K562 (cell line): Measurements from ENCODE around the gene FADD. TPM values are rescaled to one million over a fixed set of nuclear protein-coding genes. Genes with fewer than 3 reads are reported as not detected.

Experiments
- ATAC-seq: fragments of 200-7000 bp; cut with Tn5 transposase; 3 replicates; pipeline ENCODE4 v1.9.1; 2020; ENCODE audit warnings: moderate library complexity
- BruUV-seq: library from RNA; stranded (reverse); fragments of 400-500 nt; replicated peaks from 2 replicates; lab custom pipeline; 2021; lab: Mats Ljungman, UMichigan
- CTCF ChIA-PET: fragments of 300-600 bp; formaldehyde crosslinking; extraction: SDS; loops from one replicate; lab custom pipeline; 2021; ENCODE audit warnings: low intra/inter-chr PET ratio; lab: Yijun Ruan, JAX
- POLR2A ChIA-PET: fragments of 300-600, 350-650 bp; sonication (Branson Sonifier 250); formaldehyde crosslinking; extraction: SDS; loops from one replicate; lab custom pipeline; 2021; ENCODE audit warnings: antibody characterized with exemption, inconsistent platforms; lab: Yijun Ruan, JAX
- DNase-seq, 4 experiments: peaks; one replicate each; pipeline versions ENCODE4 v3.0.0 to v3.0.0-alpha.2; 2011 to 2018; ENCODE audit warnings: low spot score in 3 of 4, mixed read lengths in 3 of 4; ENCODE audit errors: extremely low read depth in 1 of 4
- FAIRE-seq: peaks from 2 replicates; lab custom pipeline; 2011; peaks lifted over from hg19 to GRCh38; lab: Jason Lieb, UNC
- H2AFZ ChIP-seq: 2 replicates; pipeline ENCODE4 v1.6.0; 2011; ENCODE audit warnings: low read depth, low read length, control low read depth, inconsistent platforms
- H3K27ac ChIP-seq: fragments of 200-600 bp; 3 replicates; pipeline ENCODE4 v1.8.0; 2011; ENCODE audit warnings: low read depth, mild to moderate bottlenecking, control low read depth, inconsistent platforms, low read length, moderate library complexity, mixed read lengths; ENCODE audit errors: extremely low read depth
- H3K27me3 ChIP-seq, 2 experiments: fragments of 300-600 bp in 1 of 2; 2 replicates in 1 of 2; 3 replicates in 1 of 2; pipeline versions ENCODE4 v1.6.0 to v1.8.0; 2011; ENCODE audit warnings: inconsistent platforms in 2 of 2, low read length in 2 of 2, mild to moderate bottlenecking in 1 of 2, mixed read lengths in 1 of 2, moderate library complexity in 1 of 2; ENCODE audit not compliant: control insufficient read depth in 2 of 2, insufficient read depth in 2 of 2
- H3K36me3 ChIP-seq: fragments of 300-600 bp; 3 replicates; pipeline ENCODE4 v1.8.0; 2011; ENCODE audit warnings: mild to moderate bottlenecking, low read length, inconsistent platforms; ENCODE audit not compliant: control insufficient read depth, insufficient read depth
- H3K4me1 ChIP-seq, 2 experiments: fragments of 200-600 bp in 1 of 2; replicated peaks in 1 of 2; 2 replicates in 1 of 2; 3 replicates in 1 of 2; pipeline versions ENCODE4 v1.5.1 to v1.8.0; 2011; ENCODE audit warnings: inconsistent platforms in 2 of 2, low read length in 2 of 2, mild to moderate bottlenecking in 1 of 2, mixed read lengths in 1 of 2, moderate library complexity in 1 of 2; ENCODE audit not compliant: control insufficient read depth in 2 of 2, insufficient read depth in 2 of 2
- H3K4me2 ChIP-seq: 2 replicates; pipeline ENCODE4 v1.6.1; 2011; ENCODE audit warnings: low read length, control low read depth, inconsistent platforms, mixed read lengths; ENCODE audit not compliant: insufficient read depth
- H3K4me3 ChIP-seq: fragments of 200-600 bp; sonication (generic), shearing (Covaris generic); 2 replicates; pipeline ENCODE4 v1.5.1; 2016; ENCODE audit warnings: control low read depth, inconsistent platforms
- H3K79me2 ChIP-seq: fragments of 200-600 bp; 3 replicates; pipeline ENCODE4 v1.8.0; 2011; ENCODE audit warnings: low read length, inconsistent platforms; ENCODE audit not compliant: control insufficient read depth, insufficient read depth
- H3K9ac ChIP-seq, 2 experiments: 2 replicates each; pipeline versions ENCODE4 v1.6.0 to v1.6.1; 2011; ENCODE audit warnings: low read depth in 2 of 2, low read length in 2 of 2, control low read depth in 1 of 2, inconsistent platforms in 1 of 2, mild to moderate bottlenecking in 1 of 2, mixed read lengths in 1 of 2; ENCODE audit not compliant: insufficient read depth in 1 of 2
- H3K9me1 ChIP-seq: one replicate; pipeline ENCODE4 v1.6.0; 2011; ENCODE audit warnings: inconsistent platforms, mild to moderate bottlenecking, low read length, moderate library complexity; ENCODE audit not compliant: control insufficient read depth, insufficient read depth
- H3K9me3 ChIP-seq: replicated peaks from 2 replicates; pipeline ENCODE4 v1.5.1; 2011; ENCODE audit warnings: low read depth, low read length, inconsistent platforms; ENCODE audit not compliant: control insufficient read depth, insufficient read depth
- H4K20me1 ChIP-seq: replicated peaks from 2 replicates; pipeline ENCODE4 v1.6.1; 2011; ENCODE audit warnings: low read length, inconsistent platforms, mixed read lengths; ENCODE audit not compliant: control insufficient read depth, insufficient read depth
- ELK1 ChIP-seq: sonication (generic); formaldehyde crosslinking; IDR thresholded peaks from 2 replicates; pipeline ENCODE4 v1.8.1; 2022; ENCODE audit warnings: missing genetic modification reagents
- ERF ChIP-seq: fragments of 450-650 bp; formaldehyde crosslinking; IDR thresholded peaks from 2 replicates; pipeline ENCODE4 v1.4.0; 2020; ENCODE audit warnings: mild to moderate bottlenecking, mixed read lengths
- LCOR ChIP-seq: sonication (generic); formaldehyde crosslinking; IDR thresholded peaks from 2 replicates; pipeline ENCODE4 v1.8.0; 2022; ENCODE audit warnings: mild to moderate bottlenecking, missing genetic modification reagents
- MEF2A ChIP-seq: IDR thresholded peaks from 2 replicates; pipeline ENCODE4 v1.6.1; 2011; ENCODE audit warnings: low read depth, mild to moderate bottlenecking, low read length, moderate library complexity; ENCODE audit not compliant: control insufficient read depth
- SRSF3 ChIP-seq: fragments of 200-400 bp; formaldehyde crosslinking; IDR thresholded peaks from 2 replicates; pipeline ENCODE4 v1.6.1; 2016; ENCODE audit warnings: mild to moderate bottlenecking, low read length, moderate library complexity; ENCODE audit not compliant: insufficient read depth
- TAF9B ChIP-seq: fragments of 450-650 bp; IDR thresholded peaks from 2 replicates; pipeline ENCODE4 v1.6.1; 2018; ENCODE audit warnings: mild to moderate bottlenecking; ENCODE audit not compliant: partially characterized antibody
- TFAP4 ChIP-seq: sonication (generic); formaldehyde crosslinking; IDR thresholded peaks from 2 replicates; pipeline ENCODE4 v1.8.0; 2022; ENCODE audit warnings: missing genetic modification reagents, mild to moderate bottlenecking, moderate library complexity, borderline replicate concordance
- TOE1 ChIP-seq, 2 experiments: fragments of 450-650 bp in 1 of 2; sonication (generic) in 1 of 2; formaldehyde crosslinking in 1 of 2; IDR thresholded peaks; 2 replicates each; pipeline versions ENCODE4 v1.7.1 to v1.8.0; 2016 to 2022; ENCODE audit warnings: borderline replicate concordance in 2 of 2, mild to moderate bottlenecking in 2 of 2, antibody characterized with exemption in 1 of 2, inconsistent platforms in 1 of 2, low read depth in 1 of 2, missing genetic modification reagents in 1 of 2, moderate library complexity in 1 of 2
- ZNF263 ChIP-seq: sonication (generic); formaldehyde crosslinking; IDR thresholded peaks from 2 replicates; pipeline ENCODE4 v1.8.0; 2022; ENCODE audit warnings: mild to moderate bottlenecking, missing genetic modification reagents, borderline replicate concordance
- ZNF696 ChIP-seq: fragments of 250-450 bp; sonication (Bioruptor Pico); conservative IDR thresholded peaks from 2 replicates; pipeline ENCODE4 v1.4.0; 2020; ENCODE audit warnings: mild to moderate bottlenecking, moderate library complexity
- ZNF740 ChIP-seq, 3 experiments: fragments of 200-800 bp in 1 of 3; sonication (Bioruptor generic) in 1 of 3; sonication (generic) in 1 of 3; formaldehyde crosslinking in 1 of 3; IDR thresholded peaks; 2 replicates each; pipeline versions ENCODE4 v1.6.1 to v1.8.0; 2016 to 2022; ENCODE audit warnings: mild to moderate bottlenecking in 2 of 3, missing compliant biosample characterization in 2 of 3, missing genetic modification characterization in 2 of 3, missing genetic modification reagents in 1 of 3
- WGBS: fragments of 100-300 bp; shearing (Covaris generic); methylation state at CpG from one replicate; pipeline ENCODE4 v1.1.6; 2016; ENCODE audit warnings: low coverage, mixed read lengths; ENCODE audit not compliant: insufficient coverage; ENCODE audit errors: missing lambda C conversion rate; 5-methylcytosine and 5-hydroxymethylcytosine counted together
- in situ Hi-C: fragments of 300-500 bp; cut with MboI; formaldehyde crosslinking; loops from 4 replicates; pipeline ENCODE4 v1.15.0; 2018; ENCODE audit warnings: inconsistent platforms, mixed read lengths
- intact Hi-C: fragments of 100-400 bp; cut with micrococcal nuclease; formaldehyde crosslinking; loops from 2 replicates; pipeline ENCODE4 v1.14.2; 2022
- polyA plus RNA-seq, 8 experiments: library from polyadenylated mRNA; depleted of rRNA in 4 of 8; stranded (reverse) in 5 of 8; unstranded in 3 of 8; fragments of >200 nt; fragmentation: Nextera tagmentation in 2 of 8; fragmentation: Illumina TruSeq in 1 of 8; extraction: Ambion mirVana in 2 of 8; extraction: Trizol in 1 of 8; gene quantifications; 2 replicates each; pipeline versions ENCODE4 v1.2.1 to v1.2.3, GENCODE V29; 2011 to 2014; ENCODE audit warnings: inconsistent platforms in 1 of 8, missing spikeins in 1 of 8
- total RNA-seq, 7 experiments: library from RNA; depleted of rRNA in 6 of 7; stranded (reverse); fragments of >200 nt in 6 of 7; fragmentation: Illumina TruSeq in 2 of 7; extraction: Trizol in 2 of 7; gene quantifications; 2 replicates each; pipeline versions ENCODE4 v1.2.1 to v1.2.3, GENCODE V29; 2011 to 2021; ENCODE audit warnings: low replicate concordance in 1 of 7

The FADD gene
- total and polyA plus RNA-seq, 9 of the 15 experiments (the other 6 are each of a cell fraction or from before 2014, with no cell fraction given) = 0.29 to 26.9 (median 20.4) TPM

GRCh38 chr11:70191495-70192140 is 11.5 kb upstream of the FADD start:
- Histone ChIP-seq H3K27me3 (peaks cover 11 to 38% of the 10 kb centered on the region in 2 experiments; a peak in 4 of 5 replicates), H3K4me2 (no peak overlapping the region), H3K9ac (no peak overlapping the region), H2AFZ (no peak overlapping the region), H3K27ac (no peak overlapping the region), H3K4me1 (peaks cover 0 to 8% of the 10 kb centered on the region in 2 experiments; a peak in 1 of 5 replicates), H3K36me3 (no peaks in the 10 kb centered on the region), H4K20me1 (no peaks in the 10 kb centered on the region; the same call in 1 of the 2 replicates), H3K9me1 (no peaks in the 10 kb centered on the region), H3K9me3 (peaks cover 2% of the 10 kb centered on the region; the same call in 1 of the 2 replicates), H3K4me3 (no peak overlapping the region), H3K79me2 (no peaks in the 10 kb centered on the region)
- 5% methylated on average over 21 of the region's 22 CpGs for WGBS
- CTCF ChIA-PET = interaction anchor here (0.6 to 2.6 kb wide), 7 partner anchors 218 to 277 kb away, joined by 3 to 16 read pairs (median 3); no protein-coding TSS in a partner anchor
- peak; percentile 99 for ATAC-seq
- no TSS peak for BruUV-seq
- in situ Hi-C loops (no loop called here), intact Hi-C loops (loop anchor here (1.0 to 5.0 kb wide), 4 partner anchors 104 to 281 kb away; no protein-coding TSS in a partner anchor)
- POLR2A ChIA-PET = interaction anchor here (0.6 to 1.7 kb wide), 3 partner anchors 12 to 293 kb away, joined by 3 to 4 read pairs (median 3); no protein-coding TSS in a partner anchor
- peak; percentile 86 for FAIRE-seq
- DNase-seq = peak; percentile 78 to 89 (median 84)
- no peak for TF ChIP-seq ERF (CRISPR knock-in tag)
- TF ChIP-seq ZNF696 = no peak
- no peak for TF ChIP-seq ELK1
- TF ChIP-seq SRSF3 = no peak
- no peak for TF ChIP-seq ZNF740 (CRISPR knock-in tag; IDR thresholded peaks at IDR 0.05)
- TF ChIP-seq ZNF740 (tag; IDR thresholded peaks at IDR 0.05) = no peak
- no peak for TF ChIP-seq LCOR (CRISPR knock-in tag)
- TF ChIP-seq ZNF263 (CRISPR knock-in tag) = no peak; the same call in 1 of the 2 replicates
- TF ChIP-seq TAF9B = no peak
- TF ChIP-seq TFAP4 (CRISPR knock-in tag) = peak; percentile 42; the same call in 1 of the 2 replicates
- no peak for TF ChIP-seq TOE1 (IDR thresholded peaks at IDR 0.05; ENCODE audit: borderline replicate concordance)
- TF ChIP-seq TOE1 (CRISPR knock-in tag; IDR thresholded peaks at IDR 0.05; ENCODE audit: borderline replicate concordance, low read depth) = no peak
- TF ChIP-seq MEF2A = no peak
